OCI-LY7 (cell line): ENCODE measurements around the gene LRRC42.

ENCODE experiments used
- EZH2phosphoT487 ChIP-seq: fragments of 200-600 bp; sonication (generic); IDR thresholded peaks from 2 replicates; pipeline ENCODE4 v1.6.1; 2018; ENCODE audit warnings: low read depth, borderline replicate concordance, mild to moderate bottlenecking, mixed run types, antibody characterized with exemption, low read length, moderate library complexity, mixed read lengths
- TF ChIP-seq, protein P1 (sequence below): fragments of 200-600 bp; sonication (generic); conservative IDR thresholded peaks from 2 replicates; pipeline ENCODE4 v1.5.1; 2014; ENCODE audit warnings: mild to moderate bottlenecking, antibody characterized with exemption, low read length, moderate library complexity, mixed read lengths

- TF ChIP-seq, protein P1, sequence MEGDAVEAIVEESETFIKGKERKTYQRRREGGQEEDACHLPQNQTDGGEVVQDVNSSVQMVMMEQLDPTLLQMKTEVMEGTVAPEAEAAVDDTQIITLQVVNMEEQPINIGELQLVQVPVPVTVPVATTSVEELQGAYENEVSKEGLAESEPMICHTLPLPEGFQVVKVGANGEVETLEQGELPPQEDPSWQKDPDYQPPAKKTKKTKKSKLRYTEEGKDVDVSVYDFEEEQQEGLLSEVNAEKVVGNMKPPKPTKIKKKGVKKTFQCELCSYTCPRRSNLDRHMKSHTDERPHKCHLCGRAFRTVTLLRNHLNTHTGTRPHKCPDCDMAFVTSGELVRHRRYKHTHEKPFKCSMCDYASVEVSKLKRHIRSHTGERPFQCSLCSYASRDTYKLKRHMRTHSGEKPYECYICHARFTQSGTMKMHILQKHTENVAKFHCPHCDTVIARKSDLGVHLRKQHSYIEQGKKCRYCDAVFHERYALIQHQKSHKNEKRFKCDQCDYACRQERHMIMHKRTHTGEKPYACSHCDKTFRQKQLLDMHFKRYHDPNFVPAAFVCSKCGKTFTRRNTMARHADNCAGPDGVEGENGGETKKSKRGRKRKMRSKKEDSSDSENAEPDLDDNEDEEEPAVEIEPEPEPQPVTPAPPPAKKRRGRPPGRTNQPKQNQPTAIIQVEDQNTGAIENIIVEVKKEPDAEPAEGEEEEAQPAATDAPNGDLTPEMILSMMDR = no peak
- no peak for TF ChIP-seq EZH2phosphoT487
These were observed 55.4 kb downstream of the LRRC42 start for GRCh38 chr1:54001591-54001990.
